K562 (cell line): ENCODE data around the gene BRSK1. TPM values are rescaled to one million over a fixed set of nuclear protein-coding genes. Genes with fewer than 3 reads are reported as not detected.

Experiments used
- ATAC-seq: fragments of 200-7000 bp; cut with Tn5 transposase; 3 replicates; pipeline ENCODE4 v1.9.1; 2020; ENCODE audit warnings: moderate library complexity
- BruUV-seq: library from RNA; stranded (reverse); fragments of 400-500 nt; replicated peaks from 2 replicates; lab custom pipeline; 2021; lab: Mats Ljungman, UMichigan
- CTCF ChIA-PET: fragments of 300-600 bp; formaldehyde crosslinking; extraction: SDS; loops from one replicate; lab custom pipeline; 2021; ENCODE audit warnings: low intra/inter-chr PET ratio; lab: Yijun Ruan, JAX
- POLR2A ChIA-PET: fragments of 300-600, 350-650 bp; sonication (Branson Sonifier 250); formaldehyde crosslinking; extraction: SDS; loops from one replicate; lab custom pipeline; 2021; ENCODE audit warnings: antibody characterized with exemption, inconsistent platforms; lab: Yijun Ruan, JAX
- DNase-seq, 4 experiments: peaks; one replicate each; pipeline versions ENCODE4 v3.0.0 to v3.0.0-alpha.2; 2011 to 2018; ENCODE audit warnings: low spot score in 3 of 4, mixed read lengths in 3 of 4; ENCODE audit errors: extremely low read depth in 1 of 4
- FAIRE-seq: peaks from 2 replicates; lab custom pipeline; 2011; peaks lifted over from hg19 to GRCh38; lab: Jason Lieb, UNC
- H2AFZ ChIP-seq: 2 replicates; pipeline ENCODE4 v1.6.0; 2011; ENCODE audit warnings: low read depth, low read length, control low read depth, inconsistent platforms
- H3K27ac ChIP-seq: fragments of 200-600 bp; 3 replicates; pipeline ENCODE4 v1.8.0; 2011; ENCODE audit warnings: low read depth, mild to moderate bottlenecking, control low read depth, inconsistent platforms, low read length, moderate library complexity, mixed read lengths; ENCODE audit errors: extremely low read depth
- H3K27me3 ChIP-seq, 2 experiments: fragments of 300-600 bp in 1 of 2; 2 replicates in 1 of 2; 3 replicates in 1 of 2; pipeline versions ENCODE4 v1.6.0 to v1.8.0; 2011; ENCODE audit warnings: inconsistent platforms in 2 of 2, low read length in 2 of 2, mild to moderate bottlenecking in 1 of 2, mixed read lengths in 1 of 2, moderate library complexity in 1 of 2; ENCODE audit not compliant: control insufficient read depth in 2 of 2, insufficient read depth in 2 of 2
- H3K36me3 ChIP-seq: fragments of 300-600 bp; 3 replicates; pipeline ENCODE4 v1.8.0; 2011; ENCODE audit warnings: mild to moderate bottlenecking, low read length, inconsistent platforms; ENCODE audit not compliant: control insufficient read depth, insufficient read depth
- H3K4me1 ChIP-seq, 2 experiments: fragments of 200-600 bp in 1 of 2; replicated peaks in 1 of 2; 2 replicates in 1 of 2; 3 replicates in 1 of 2; pipeline versions ENCODE4 v1.5.1 to v1.8.0; 2011; ENCODE audit warnings: inconsistent platforms in 2 of 2, low read length in 2 of 2, mild to moderate bottlenecking in 1 of 2, mixed read lengths in 1 of 2, moderate library complexity in 1 of 2; ENCODE audit not compliant: control insufficient read depth in 2 of 2, insufficient read depth in 2 of 2
- H3K4me2 ChIP-seq: 2 replicates; pipeline ENCODE4 v1.6.1; 2011; ENCODE audit warnings: low read length, control low read depth, inconsistent platforms, mixed read lengths; ENCODE audit not compliant: insufficient read depth
- H3K4me3 ChIP-seq: fragments of 200-600 bp; sonication (generic), shearing (Covaris generic); 2 replicates; pipeline ENCODE4 v1.5.1; 2016; ENCODE audit warnings: control low read depth, inconsistent platforms
- H3K79me2 ChIP-seq: fragments of 200-600 bp; 3 replicates; pipeline ENCODE4 v1.8.0; 2011; ENCODE audit warnings: low read length, inconsistent platforms; ENCODE audit not compliant: control insufficient read depth, insufficient read depth
- H3K9ac ChIP-seq, 2 experiments: 2 replicates each; pipeline versions ENCODE4 v1.6.0 to v1.6.1; 2011; ENCODE audit warnings: low read depth in 2 of 2, low read length in 2 of 2, control low read depth in 1 of 2, inconsistent platforms in 1 of 2, mild to moderate bottlenecking in 1 of 2, mixed read lengths in 1 of 2; ENCODE audit not compliant: insufficient read depth in 1 of 2
- H3K9me1 ChIP-seq: one replicate; pipeline ENCODE4 v1.6.0; 2011; ENCODE audit warnings: inconsistent platforms, mild to moderate bottlenecking, low read length, moderate library complexity; ENCODE audit not compliant: control insufficient read depth, insufficient read depth
- H3K9me3 ChIP-seq: replicated peaks from 2 replicates; pipeline ENCODE4 v1.5.1; 2011; ENCODE audit warnings: low read depth, low read length, inconsistent platforms; ENCODE audit not compliant: control insufficient read depth, insufficient read depth
- H4K20me1 ChIP-seq: replicated peaks from 2 replicates; pipeline ENCODE4 v1.6.1; 2011; ENCODE audit warnings: low read length, inconsistent platforms, mixed read lengths; ENCODE audit not compliant: control insufficient read depth, insufficient read depth
- FOXJ3 ChIP-seq: sonication (generic); formaldehyde crosslinking; IDR thresholded peaks from 2 replicates; pipeline ENCODE4 v1.4.0; 2020; ENCODE audit warnings: mild to moderate bottlenecking, missing genetic modification reagents
- MEF2D ChIP-seq: conservative IDR thresholded peaks from 2 replicates; pipeline ENCODE4 v1.6.1; 2016; ENCODE audit warnings: low read depth, missing genetic modification characterization, missing compliant biosample characterization
- MTF1 ChIP-seq: fragments of 250-450 bp; sonication (Bioruptor Pico); IDR thresholded peaks from 2 replicates; pipeline ENCODE4 v1.9.0; 2021; ENCODE audit warnings: moderate library complexity, mild to moderate bottlenecking, inconsistent platforms, borderline replicate concordance
- POLR2G ChIP-seq: fragments of 200-400 bp; formaldehyde crosslinking; IDR thresholded peaks from 2 replicates; pipeline ENCODE4 v1.6.1; 2017; ENCODE audit warnings: low read depth, mild to moderate bottlenecking, antibody characterized with exemption, low read length, moderate library complexity
- RBFOX2 ChIP-seq: fragments of 200-400 bp; formaldehyde crosslinking; IDR thresholded peaks from 2 replicates; pipeline ENCODE4 v1.6.1; 2017; ENCODE audit warnings: low read depth, mild to moderate bottlenecking, low read length, moderate library complexity
- TCF3 ChIP-seq: sonication (generic); formaldehyde crosslinking; IDR thresholded peaks from 2 replicates; pipeline ENCODE4 v1.4.0; 2020; ENCODE audit warnings: mild to moderate bottlenecking, missing genetic modification reagents
- WGBS: fragments of 100-300 bp; shearing (Covaris generic); methylation state at CpG from one replicate; pipeline ENCODE4 v1.1.6; 2016; ENCODE audit warnings: low coverage, mixed read lengths; ENCODE audit not compliant: insufficient coverage; ENCODE audit errors: missing lambda C conversion rate; 5-methylcytosine and 5-hydroxymethylcytosine counted together
- in situ Hi-C: fragments of 300-500 bp; cut with MboI; formaldehyde crosslinking; loops from 4 replicates; pipeline ENCODE4 v1.15.0; 2018; ENCODE audit warnings: inconsistent platforms, mixed read lengths
- intact Hi-C: fragments of 100-400 bp; cut with micrococcal nuclease; formaldehyde crosslinking; loops from 2 replicates; pipeline ENCODE4 v1.14.2; 2022
- polyA plus RNA-seq, 8 experiments: library from polyadenylated mRNA; depleted of rRNA in 4 of 8; stranded (reverse) in 5 of 8; unstranded in 3 of 8; fragments of >200 nt; fragmentation: Nextera tagmentation in 2 of 8; fragmentation: Illumina TruSeq in 1 of 8; extraction: Ambion mirVana in 2 of 8; extraction: Trizol in 1 of 8; gene quantifications; 2 replicates each; pipeline versions ENCODE4 v1.2.1 to v1.2.3, GENCODE V29; 2011 to 2014; ENCODE audit warnings: inconsistent platforms in 1 of 8, missing spikeins in 1 of 8
- total RNA-seq, 7 experiments: library from RNA; depleted of rRNA in 6 of 7; stranded (reverse); fragments of >200 nt in 6 of 7; fragmentation: Illumina TruSeq in 2 of 7; extraction: Trizol in 2 of 7; gene quantifications; 2 replicates each; pipeline versions ENCODE4 v1.2.1 to v1.2.3, GENCODE V29; 2011 to 2021; ENCODE audit warnings: low replicate concordance in 1 of 7
- TF ChIP-seq, protein P1 (sequence below): sonication (generic); formaldehyde crosslinking; IDR thresholded peaks from 2 replicates; pipeline ENCODE4 v1.8.0; 2023; ENCODE audit warnings: missing genetic modification reagents, mild to moderate bottlenecking, borderline replicate concordance
- TF ChIP-seq, protein P2 (sequence below): fragments of 450-650 bp; IDR thresholded peaks from 2 replicates; pipeline ENCODE4 v1.7.0; 2016; ENCODE audit warnings: borderline replicate concordance

The BRSK1 gene
- total and polyA plus RNA-seq, 9 of the 15 experiments (the other 6 are each of a cell fraction or from before 2014, with no cell fraction given), result 1.7 to 9.3 (median 3.8) TPM; not detected in 2

DNA sequence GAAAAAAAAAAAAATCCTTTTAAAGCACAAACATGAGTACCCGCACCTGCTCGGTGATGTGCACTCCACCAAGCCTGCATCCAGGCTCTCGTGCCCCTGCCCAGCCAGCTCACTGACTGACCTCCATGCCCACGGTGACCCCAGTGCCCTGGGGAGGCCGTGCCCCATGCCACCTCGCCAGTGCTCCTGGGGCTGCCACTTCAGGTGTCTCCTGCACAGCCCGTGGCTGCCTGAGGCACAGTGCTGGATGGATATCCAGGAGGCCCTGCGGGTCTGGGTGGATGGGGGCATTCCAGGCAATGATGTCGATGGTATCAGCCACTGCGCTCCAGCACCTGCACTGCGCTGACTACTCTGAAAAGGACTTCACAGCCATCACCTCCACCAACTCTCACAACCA lies 34.0 kb upstream of the BRSK1 start:
- ATAC-seq, result no peak
- ChIA-PET CTCF (no interaction called here), POLR2A (interaction anchor here (0.6 to 2.1 kb wide), 5 partner anchors 8 to 33 kb away, joined by 3 to 11 read pairs (median 4); partner anchors contain the start of genes PPP6R1 and TMEM86B)
- Histone ChIP-seq H3K9me1 (peaks cover 8% of the 10 kb centered on the region), H3K79me2 (peaks cover 78% of the 10 kb centered on the region), H3K4me3 (no peak overlapping the region), H3K4me1 (peaks cover 7 to 46% of the 10 kb centered on the region in 2 experiments; a peak in 4 of 5 replicates), H2AFZ (no peak overlapping the region), H3K36me3 (peaks cover 93% of the 10 kb centered on the region; the same call in 2 of the 3 replicates), H3K4me2 (no peak overlapping the region), H3K9me3 (no peaks in the 10 kb centered on the region), H4K20me1 (peaks cover 64% of the 10 kb centered on the region), H3K9ac (no peak overlapping the region; a peak in 1 of 4 replicates)
- in situ Hi-C loops, result no loop called here
- DNase-seq, result no peak
- no peak for FAIRE-seq
- intact Hi-C loops, result no loop called here
- TF ChIP-seq FOXJ3 (CRISPR knock-in tag) (no peak), POLR2G (peak; percentile 42; the same call in 1 of the 2 replicates), TCF3 (no peak), MEF2D (tag) (no peak), RBFOX2 (peak; percentile 47), MTF1 (CRISPR knock-in tag) (no peak)
- TF ChIP-seq, protein P1, sequence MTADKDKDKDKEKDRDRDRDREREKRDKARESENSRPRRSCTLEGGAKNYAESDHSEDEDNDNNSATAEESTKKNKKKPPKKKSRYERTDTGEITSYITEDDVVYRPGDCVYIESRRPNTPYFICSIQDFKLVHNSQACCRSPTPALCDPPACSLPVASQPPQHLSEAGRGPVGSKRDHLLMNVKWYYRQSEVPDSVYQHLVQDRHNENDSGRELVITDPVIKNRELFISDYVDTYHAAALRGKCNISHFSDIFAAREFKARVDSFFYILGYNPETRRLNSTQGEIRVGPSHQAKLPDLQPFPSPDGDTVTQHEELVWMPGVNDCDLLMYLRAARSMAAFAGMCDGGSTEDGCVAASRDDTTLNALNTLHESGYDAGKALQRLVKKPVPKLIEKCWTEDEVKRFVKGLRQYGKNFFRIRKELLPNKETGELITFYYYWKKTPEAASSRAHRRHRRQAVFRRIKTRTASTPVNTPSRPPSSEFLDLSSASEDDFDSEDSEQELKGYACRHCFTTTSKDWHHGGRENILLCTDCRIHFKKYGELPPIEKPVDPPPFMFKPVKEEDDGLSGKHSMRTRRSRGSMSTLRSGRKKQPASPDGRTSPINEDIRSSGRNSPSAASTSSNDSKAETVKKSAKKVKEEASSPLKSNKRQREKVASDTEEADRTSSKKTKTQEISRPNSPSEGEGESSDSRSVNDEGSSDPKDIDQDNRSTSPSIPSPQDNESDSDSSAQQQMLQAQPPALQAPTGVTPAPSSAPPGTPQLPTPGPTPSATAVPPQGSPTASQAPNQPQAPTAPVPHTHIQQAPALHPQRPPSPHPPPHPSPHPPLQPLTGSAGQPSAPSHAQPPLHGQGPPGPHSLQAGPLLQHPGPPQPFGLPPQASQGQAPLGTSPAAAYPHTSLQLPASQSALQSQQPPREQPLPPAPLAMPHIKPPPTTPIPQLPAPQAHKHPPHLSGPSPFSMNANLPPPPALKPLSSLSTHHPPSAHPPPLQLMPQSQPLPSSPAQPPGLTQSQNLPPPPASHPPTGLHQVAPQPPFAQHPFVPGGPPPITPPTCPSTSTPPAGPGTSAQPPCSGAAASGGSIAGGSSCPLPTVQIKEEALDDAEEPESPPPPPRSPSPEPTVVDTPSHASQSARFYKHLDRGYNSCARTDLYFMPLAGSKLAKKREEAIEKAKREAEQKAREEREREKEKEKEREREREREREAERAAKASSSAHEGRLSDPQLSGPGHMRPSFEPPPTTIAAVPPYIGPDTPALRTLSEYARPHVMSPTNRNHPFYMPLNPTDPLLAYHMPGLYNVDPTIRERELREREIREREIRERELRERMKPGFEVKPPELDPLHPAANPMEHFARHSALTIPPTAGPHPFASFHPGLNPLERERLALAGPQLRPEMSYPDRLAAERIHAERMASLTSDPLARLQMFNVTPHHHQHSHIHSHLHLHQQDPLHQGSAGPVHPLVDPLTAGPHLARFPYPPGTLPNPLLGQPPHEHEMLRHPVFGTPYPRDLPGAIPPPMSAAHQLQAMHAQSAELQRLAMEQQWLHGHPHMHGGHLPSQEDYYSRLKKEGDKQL (CRISPR knock-in tag), result no peak
- TF ChIP-seq, protein P2, sequence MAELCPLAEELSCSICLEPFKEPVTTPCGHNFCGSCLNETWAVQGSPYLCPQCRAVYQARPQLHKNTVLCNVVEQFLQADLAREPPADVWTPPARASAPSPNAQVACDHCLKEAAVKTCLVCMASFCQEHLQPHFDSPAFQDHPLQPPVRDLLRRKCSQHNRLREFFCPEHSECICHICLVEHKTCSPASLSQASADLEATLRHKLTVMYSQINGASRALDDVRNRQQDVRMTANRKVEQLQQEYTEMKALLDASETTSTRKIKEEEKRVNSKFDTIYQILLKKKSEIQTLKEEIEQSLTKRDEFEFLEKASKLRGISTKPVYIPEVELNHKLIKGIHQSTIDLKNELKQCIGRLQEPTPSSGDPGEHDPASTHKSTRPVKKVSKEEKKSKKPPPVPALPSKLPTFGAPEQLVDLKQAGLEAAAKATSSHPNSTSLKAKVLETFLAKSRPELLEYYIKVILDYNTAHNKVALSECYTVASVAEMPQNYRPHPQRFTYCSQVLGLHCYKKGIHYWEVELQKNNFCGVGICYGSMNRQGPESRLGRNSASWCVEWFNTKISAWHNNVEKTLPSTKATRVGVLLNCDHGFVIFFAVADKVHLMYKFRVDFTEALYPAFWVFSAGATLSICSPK, result no peak
- TF ChIP-seq, all 486 proteins: peak for 2
- no peak overlapping the region for H3K27ac ChIP-seq
- 97% methylated on average over 11 of the region's 11 CpGs for WGBS
- BruUV-seq, result no TSS peak
- H3K27me3 ChIP-seq, result no peaks in the 10 kb centered on the region; a peak in 1 of 5 replicates
